T-helper 1 cell (primary cell): ENCODE data around the gene SMURF2.

Experiments
- DNase-seq, 5 donors: peaks; one replicate each; pipeline ENCODE4 v3.0.0-alpha.2; 2012 to 2020

Gene SMURF2

GRCh38 chr17:64534187-64534586 is 127.9 kb downstream of the SMURF2 start:
- peak in 1 of 5 donors; percentile 19 for DNase-seq

- no peak for DNase-seq
These were observed 128.3 kb downstream of the SMURF2 start for GRCh38 chr17:64533784-64534183.

GRCh38 chr17:64532409-64532808 is 129.7 kb downstream of the SMURF2 start:
- DNase-seq, result no peak

DNA sequence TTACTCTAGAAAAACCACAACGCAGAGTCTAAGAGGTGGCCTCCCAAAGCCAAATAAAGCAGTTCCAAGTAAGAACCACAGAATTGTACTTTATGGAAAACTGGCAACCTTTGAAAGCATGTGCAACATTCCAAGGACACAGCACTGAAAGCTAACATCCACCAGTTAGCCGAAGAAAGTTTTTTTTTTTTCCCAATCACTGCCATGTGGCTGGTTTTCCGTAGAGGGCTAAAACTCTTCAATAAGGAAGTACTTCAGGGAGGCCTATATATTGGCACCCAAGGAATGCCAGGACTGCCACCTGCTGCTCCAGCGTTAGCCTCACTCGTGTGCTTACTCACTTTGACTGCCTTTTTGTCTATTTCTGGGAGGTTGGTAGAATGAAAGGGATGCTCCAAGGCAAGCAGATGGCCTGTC is 130.1 kb downstream of the SMURF2 start:
- DNase-seq, result no peak

DNA sequence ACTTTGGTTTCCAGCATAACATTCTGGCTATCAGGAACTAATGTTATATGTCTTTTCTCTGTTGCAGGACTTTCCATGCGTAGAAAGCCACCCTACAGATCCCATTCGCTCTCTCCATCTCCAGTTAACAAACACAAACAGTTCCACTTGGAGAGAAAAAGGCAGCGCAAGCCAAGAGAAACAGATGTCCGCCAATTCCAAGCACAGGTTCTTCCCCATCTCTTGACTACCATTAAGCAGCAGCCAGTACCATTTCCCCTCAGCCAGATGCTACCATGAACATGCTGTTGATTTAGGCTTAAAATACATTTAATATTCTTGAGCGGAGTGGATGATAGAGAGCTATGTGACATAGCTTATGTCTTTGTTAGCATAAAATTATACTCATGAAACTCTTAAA is 132.9 kb downstream of the SMURF2 start:
- DNase-seq, result no peak

DNA sequence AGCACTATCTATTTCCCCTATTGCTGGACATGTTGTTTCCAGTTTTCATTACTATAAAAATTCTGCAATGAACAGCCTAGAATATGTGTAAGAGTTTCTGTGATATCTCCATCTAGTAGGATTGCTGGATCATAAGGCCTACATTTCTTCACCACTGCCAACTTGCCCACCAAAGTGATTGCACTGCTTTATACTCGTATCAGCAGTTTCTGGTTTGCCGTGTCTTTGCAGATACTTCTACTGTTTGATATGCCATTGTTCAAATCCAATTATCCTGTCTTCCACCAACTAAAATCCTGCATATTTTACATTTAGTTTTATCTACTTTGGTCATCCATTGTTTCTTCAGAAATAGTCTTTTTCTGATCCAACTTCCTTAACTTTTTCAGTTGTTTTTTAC is 134.2 kb downstream of the SMURF2 start:
- no peak for DNase-seq

GRCh38 chr17:64520359-64520758 is 141.7 kb downstream of the SMURF2 start:
- no peak for DNase-seq

GRCh38 chr17:64519601-64520000 is 142.5 kb downstream of the SMURF2 start:
- no peak for DNase-seq

DNA sequence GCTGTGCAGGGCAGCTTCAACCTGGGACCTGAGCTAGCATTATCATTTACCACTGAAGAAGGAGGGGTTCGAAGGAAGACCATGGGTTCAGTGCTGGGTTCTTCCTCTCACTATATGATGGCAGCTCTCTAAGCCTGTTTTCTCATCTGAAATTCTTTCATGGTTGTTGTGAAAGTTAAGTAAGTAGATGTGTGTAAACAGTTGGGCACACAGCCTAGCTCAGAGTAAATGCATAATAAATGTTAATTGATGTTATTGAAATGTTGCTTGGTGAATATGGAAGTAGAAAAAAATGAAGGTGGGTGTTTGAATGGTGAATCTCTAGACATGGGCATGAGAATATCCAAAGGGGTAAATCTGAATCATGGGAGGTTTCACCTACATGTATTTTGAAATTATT is 146.3 kb downstream of the SMURF2 start:
- DNase-seq, result no peak

GRCh38 chr17:64515419-64515818 is 146.7 kb downstream of the SMURF2 start:
- DNase-seq, result no peak

- DNase-seq, result no peak
These were observed 152.9 kb downstream of the SMURF2 start for GRCh38 chr17:64509179-64509578.

DNA sequence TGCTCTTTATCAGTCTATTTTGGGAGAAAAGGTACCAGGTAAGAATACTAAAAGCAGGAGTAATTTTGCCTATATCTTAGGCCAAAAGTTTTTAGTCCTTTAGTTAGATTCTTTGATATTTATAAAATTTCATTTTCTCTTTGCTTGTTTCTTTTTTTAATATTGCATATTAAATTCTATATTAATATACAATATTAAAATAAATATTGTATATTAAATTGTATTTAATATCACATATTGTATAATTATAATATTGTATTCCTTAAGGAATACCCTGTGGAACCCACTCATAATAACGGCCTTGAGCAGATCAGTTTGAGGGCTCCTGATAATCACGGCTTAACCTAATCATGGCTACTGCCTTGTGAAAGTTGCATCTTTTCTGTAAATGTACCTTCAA is 153.4 kb downstream of the SMURF2 start:
- no peak for DNase-seq

DNA sequence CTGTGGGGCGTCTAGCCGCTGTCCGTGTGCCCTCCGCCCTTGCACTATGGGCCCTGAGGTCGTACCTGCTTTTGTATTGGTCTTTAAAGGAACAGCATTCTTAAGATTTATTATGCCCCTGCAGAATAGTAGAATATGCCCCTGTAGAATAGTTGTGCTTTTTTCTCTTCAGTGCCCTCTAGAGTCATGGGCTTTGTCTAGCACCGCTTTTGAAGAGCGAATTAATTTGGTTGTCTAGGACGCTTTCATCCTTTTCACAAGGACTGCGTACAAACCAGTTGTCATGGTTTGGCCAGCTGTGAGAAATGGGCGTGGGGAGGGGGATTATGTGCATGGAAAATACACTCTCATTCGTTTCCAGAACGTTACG is 154.7 kb downstream of the SMURF2 start:
- DNase-seq, result peak in 2 of 5 donors; percentile 14 to 67

- peak; percentile 89 to 98 (median 93) for DNase-seq
These were observed 155.3 kb downstream of the SMURF2 start, which contains the start of gene CEP95 for GRCh38 chr17:64506576-64507412. CEP95 (plus strand) TSS chr17:64506977; CDS start chr17:64507098, 121 bp downstream.

- DNase-seq, result peak in 4 of 5 donors; percentile 92 to 97 (median 96)
These were observed 155.9 kb downstream of the SMURF2 start, which contains the start of gene DDX5 for GRCh38 chr17:64506201-64506575. DDX5 (minus strand) TSS chr17:64506289; CDS start chr17:64506119, 170 bp downstream.

- peak; percentile 66 to 90 (median 82) for DNase-seq
These were observed 156.5 kb downstream of the SMURF2 start for GRCh38 chr17:64505340-64506200.

- DNase-seq, result no peak
These were observed 157.3 kb downstream of the SMURF2 start for GRCh38 chr17:64504769-64505339.

DNA sequence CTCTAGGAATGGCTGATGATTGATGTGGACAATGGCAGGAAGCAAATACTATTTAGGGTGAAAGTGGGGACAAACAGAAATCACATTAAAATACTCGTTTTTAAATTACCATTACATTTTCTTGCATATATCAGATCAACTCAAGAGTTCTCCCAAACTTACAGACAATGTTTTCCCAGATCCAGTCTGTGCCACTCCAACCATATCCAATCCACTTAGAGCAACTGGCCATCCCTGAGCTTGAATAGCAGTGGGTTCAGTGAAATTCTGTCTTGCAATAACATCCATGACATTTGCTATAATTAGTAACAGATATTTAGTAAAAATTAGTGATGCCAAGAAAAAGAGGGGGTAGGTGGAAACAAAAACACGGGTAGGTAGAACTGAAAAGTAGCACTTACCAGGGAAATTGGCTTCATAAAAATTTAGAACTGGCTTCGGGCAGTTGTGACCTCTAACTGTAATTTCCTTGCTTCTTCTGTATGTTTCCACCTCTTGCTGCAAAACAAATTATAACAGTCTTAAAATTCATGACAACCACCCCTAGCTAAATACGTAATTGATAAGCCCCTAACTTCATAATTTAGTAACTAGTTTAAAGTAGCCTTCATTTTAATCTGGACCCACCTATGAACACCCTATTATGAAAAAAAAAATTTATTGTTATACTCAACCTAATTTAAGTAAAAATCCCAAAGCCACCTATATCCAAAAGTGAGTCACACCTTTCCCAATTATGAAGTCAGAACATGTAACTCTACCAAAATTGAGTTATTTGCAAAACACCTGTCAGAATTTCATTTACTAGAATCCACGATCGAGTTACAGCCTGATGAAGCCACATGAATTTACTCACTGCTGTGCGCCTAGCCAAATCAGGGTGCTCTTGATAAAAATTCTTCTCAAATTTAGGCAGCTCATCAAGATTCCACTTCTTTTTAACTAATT is 158.0 kb downstream of the SMURF2 start:
- DNase-seq, result no peak

DNA sequence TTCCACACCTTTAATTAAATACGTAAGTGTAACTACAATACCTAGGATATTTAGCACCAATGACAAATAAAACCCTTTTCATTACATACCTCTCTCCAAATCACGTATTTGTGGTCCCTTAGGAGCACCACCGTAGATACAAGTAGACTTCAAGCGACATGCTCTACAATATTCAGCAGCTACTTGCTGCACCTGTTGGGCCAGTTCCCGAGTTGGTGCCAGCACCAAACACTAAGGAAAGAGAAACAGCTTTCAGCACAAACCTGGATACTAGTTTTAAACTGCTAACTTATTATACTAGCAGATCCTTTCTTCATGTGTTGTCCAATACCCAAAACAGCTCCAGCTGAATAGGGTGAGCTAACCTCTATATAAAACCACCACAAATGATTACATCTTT is 158.8 kb downstream of the SMURF2 start:
- no peak for DNase-seq

GRCh38 chr17:64502809-64503208 is 159.3 kb downstream of the SMURF2 start:
- no peak for DNase-seq

DNA sequence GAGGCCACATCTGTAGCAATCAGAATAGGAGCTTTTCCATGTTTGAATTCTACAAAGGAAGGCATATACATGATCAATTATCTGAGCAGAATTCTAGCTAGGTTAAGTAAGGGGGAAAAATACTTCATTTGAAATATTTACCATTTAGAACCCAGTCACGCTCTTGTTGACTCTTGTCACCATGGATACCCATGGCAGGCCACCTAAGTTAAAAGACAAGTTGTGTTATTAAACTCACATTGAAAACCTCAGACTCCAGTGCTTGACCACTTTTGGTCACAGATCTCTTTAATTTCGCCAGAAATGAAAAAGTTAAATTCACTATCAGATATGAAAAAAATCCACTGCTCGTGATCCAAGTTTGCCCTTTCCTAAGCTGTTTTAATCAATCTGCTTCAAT is 160.1 kb downstream of the SMURF2 start:
- no peak for DNase-seq
